Measurements from ENCODE around the gene AARS2.

Gene AARS2

GRCh38 chr6:44342052-44342451 is 28.9 kb upstream of the AARS2 start:
- Histone ChIP-seq H3K27me3 (ENCODE audit: low read depth, low read length) (peaks cover 15% of the 10 kb centered on the region), H3K4me1 (ENCODE audit: control insufficient read depth in 1 of 2, insufficient read depth in 2 of 2, low read length in 2 of 2) (no peaks in the 10 kb centered on the region), H3K9me3 (ENCODE audit: control insufficient read depth in 1 of 2, low read length in 2 of 2) (no peaks in the 10 kb centered on the region), H3K4me3 (ENCODE audit: low read depth in 1 of 2, low read length in 2 of 2) (peak overlapping the region in 1 of 2 donors; percentile 27), H3K27ac (ENCODE audit: low read length) (no peak overlapping the region), H3K36me3 (ENCODE audit: control insufficient read depth in 1 of 2, insufficient read depth in 2 of 2, low read length in 2 of 2) (no peaks in the 10 kb centered on the region)

- Histone ChIP-seq H3K4me1 (ENCODE audit: control insufficient read depth in 1 of 2, insufficient read depth in 2 of 2, low read length in 2 of 2) (no peaks in the 10 kb centered on the region), H3K9me3 (ENCODE audit: control insufficient read depth in 1 of 2, low read length in 2 of 2) (no peaks in the 10 kb centered on the region), H3K36me3 (ENCODE audit: control insufficient read depth in 1 of 2, insufficient read depth in 2 of 2, low read length in 2 of 2) (no peaks in the 10 kb centered on the region), H3K27me3 (ENCODE audit: low read depth, low read length) (peaks cover 15% of the 10 kb centered on the region), H3K27ac (ENCODE audit: low read length) (no peak overlapping the region), H3K4me3 (ENCODE audit: low read depth in 1 of 2, low read length in 2 of 2) (no peak overlapping the region)
Observed at GRCh38 chr6:44341095-44341890, 28.1 kb upstream of the AARS2 start.

- H3K9me3 ChIP-seq (ENCODE audit: control insufficient read depth in 1 of 2, low read length in 2 of 2) = no peaks in the 10 kb centered on the region
- H3K4me3 ChIP-seq (ENCODE audit: low read depth in 1 of 2, low read length in 2 of 2) = no peak overlapping the region
- peaks cover 9% of the 10 kb centered on the region for H3K27me3 ChIP-seq (ENCODE audit: low read depth, low read length)
- no peak overlapping the region for H3K27ac ChIP-seq (ENCODE audit: low read length)
- H3K36me3 ChIP-seq (ENCODE audit: control insufficient read depth in 1 of 2, insufficient read depth in 2 of 2, low read length in 2 of 2) = no peaks in the 10 kb centered on the region
- no peaks in the 10 kb centered on the region for H3K4me1 ChIP-seq (ENCODE audit: control insufficient read depth in 1 of 2, insufficient read depth in 2 of 2, low read length in 2 of 2)
Observed at GRCh38 chr6:44339763-44340625, 26.8 kb upstream of the AARS2 start.

GRCh38 chr6:44339301-44339700 is 26.2 kb upstream of the AARS2 start:
- Histone ChIP-seq H3K27me3 (ENCODE audit: low read depth, low read length) (peaks cover 6% of the 10 kb centered on the region), H3K27ac (ENCODE audit: low read length) (no peak overlapping the region), H3K36me3 (ENCODE audit: control insufficient read depth in 1 of 2, insufficient read depth in 2 of 2, low read length in 2 of 2) (no peaks in the 10 kb centered on the region), H3K9me3 (ENCODE audit: control insufficient read depth in 1 of 2, low read length in 2 of 2) (no peaks in the 10 kb centered on the region), H3K4me3 (ENCODE audit: low read depth in 1 of 2, low read length in 2 of 2) (no peak overlapping the region), H3K4me1 (ENCODE audit: control insufficient read depth in 1 of 2, insufficient read depth in 2 of 2, low read length in 2 of 2) (no peaks in the 10 kb centered on the region)

GRCh38 chr6:44338228-44339122 is 25.3 kb upstream of the AARS2 start:
- Histone ChIP-seq H3K4me1 (ENCODE audit: control insufficient read depth in 1 of 2, insufficient read depth in 2 of 2, low read length in 2 of 2) (no peaks in the 10 kb centered on the region), H3K4me3 (ENCODE audit: low read depth in 1 of 2, low read length in 2 of 2) (no peak overlapping the region), H3K36me3 (ENCODE audit: control insufficient read depth in 1 of 2, insufficient read depth in 2 of 2, low read length in 2 of 2) (no peaks in the 10 kb centered on the region), H3K9me3 (ENCODE audit: control insufficient read depth in 1 of 2, low read length in 2 of 2) (no peaks in the 10 kb centered on the region), H3K27ac (ENCODE audit: low read length) (no peak overlapping the region), H3K27me3 (ENCODE audit: low read depth, low read length) (peaks cover under 1% of the 10 kb centered on the region)

GRCh38 chr6:44335631-44336030 is 22.5 kb upstream of the AARS2 start:
- no peaks in the 10 kb centered on the region for H3K4me1 ChIP-seq (ENCODE audit: control insufficient read depth in 1 of 2, insufficient read depth in 2 of 2, low read length in 2 of 2)
- no peaks in the 10 kb centered on the region for H3K9me3 ChIP-seq (ENCODE audit: control insufficient read depth in 1 of 2, low read length in 2 of 2)
- no peak overlapping the region for H3K4me3 ChIP-seq (ENCODE audit: low read depth in 1 of 2, low read length in 2 of 2)

GRCh38 chr6:44333942-44334341 is 20.8 kb upstream of the AARS2 start:
- no peaks in the 10 kb centered on the region for H3K27me3 ChIP-seq (ENCODE audit: low read depth, low read length)
- H3K27ac ChIP-seq (ENCODE audit: low read length) = no peak overlapping the region
- H3K36me3 ChIP-seq (ENCODE audit: control insufficient read depth in 1 of 2, insufficient read depth in 2 of 2, low read length in 2 of 2) = no peaks in the 10 kb centered on the region
- H3K4me1 ChIP-seq (ENCODE audit: control insufficient read depth in 1 of 2, insufficient read depth in 2 of 2, low read length in 2 of 2) = no peaks in the 10 kb centered on the region
- no peaks in the 10 kb centered on the region for H3K9me3 ChIP-seq (ENCODE audit: control insufficient read depth in 1 of 2, low read length in 2 of 2)
- H3K4me3 ChIP-seq (ENCODE audit: low read depth in 1 of 2, low read length in 2 of 2) = no peak overlapping the region

More at GRCh38 chr6:44335631-44336030, 22.5 kb upstream of the AARS2 start:
- no peak overlapping the region for H3K27ac ChIP-seq (ENCODE audit: low read length)
- H3K36me3 ChIP-seq (ENCODE audit: control insufficient read depth in 1 of 2, insufficient read depth in 2 of 2, low read length in 2 of 2) = no peaks in the 10 kb centered on the region
- no peaks in the 10 kb centered on the region for H3K27me3 ChIP-seq (ENCODE audit: low read depth, low read length)

GRCh38 chr6:44333273-44333919 is 20.2 kb upstream of the AARS2 start:
- no peak overlapping the region for H3K27ac ChIP-seq (ENCODE audit: low read length)
- no peaks in the 10 kb centered on the region for H3K4me1 ChIP-seq (ENCODE audit: control insufficient read depth in 1 of 2, insufficient read depth in 2 of 2, low read length in 2 of 2)
- H3K4me3 ChIP-seq (ENCODE audit: low read depth in 1 of 2, low read length in 2 of 2) = no peak overlapping the region
- no peaks in the 10 kb centered on the region for H3K9me3 ChIP-seq (ENCODE audit: control insufficient read depth in 1 of 2, low read length in 2 of 2)
- no peaks in the 10 kb centered on the region for H3K27me3 ChIP-seq (ENCODE audit: low read depth, low read length)
- H3K36me3 ChIP-seq (ENCODE audit: control insufficient read depth in 1 of 2, insufficient read depth in 2 of 2, low read length in 2 of 2) = no peaks in the 10 kb centered on the region

GRCh38 chr6:44332585-44332984 is 19.4 kb upstream of the AARS2 start:
- H3K36me3 ChIP-seq (ENCODE audit: control insufficient read depth in 1 of 2, insufficient read depth in 2 of 2, low read length in 2 of 2) = no peaks in the 10 kb centered on the region
- no peak overlapping the region for H3K27ac ChIP-seq (ENCODE audit: low read length)
- H3K27me3 ChIP-seq (ENCODE audit: low read depth, low read length) = no peaks in the 10 kb centered on the region
- H3K4me3 ChIP-seq (ENCODE audit: low read depth in 1 of 2, low read length in 2 of 2) = no peak overlapping the region
- no peaks in the 10 kb centered on the region for H3K9me3 ChIP-seq (ENCODE audit: control insufficient read depth in 1 of 2, low read length in 2 of 2)
- no peaks in the 10 kb centered on the region for H3K4me1 ChIP-seq (ENCODE audit: control insufficient read depth in 1 of 2, insufficient read depth in 2 of 2, low read length in 2 of 2)

- H3K4me3 ChIP-seq (ENCODE audit: low read depth in 1 of 2, low read length in 2 of 2) = no peak overlapping the region
- H3K36me3 ChIP-seq (ENCODE audit: control insufficient read depth in 1 of 2, insufficient read depth in 2 of 2, low read length in 2 of 2) = no peaks in the 10 kb centered on the region
- H3K9me3 ChIP-seq (ENCODE audit: control insufficient read depth in 1 of 2, low read length in 2 of 2) = no peaks in the 10 kb centered on the region
- H3K27me3 ChIP-seq (ENCODE audit: low read depth, low read length) = no peaks in the 10 kb centered on the region
- H3K4me1 ChIP-seq (ENCODE audit: control insufficient read depth in 1 of 2, insufficient read depth in 2 of 2, low read length in 2 of 2) = no peaks in the 10 kb centered on the region
- no peak overlapping the region for H3K27ac ChIP-seq (ENCODE audit: low read length)
Observed at GRCh38 chr6:44329858-44330257, 16.7 kb upstream of the AARS2 start.
